Head of caudate nucleus (tissue), 42 donors: ENCODE results near the gene EXOSC3.
A peak's percentile ranks its signal among the peaks of the same experiment; 100 is the strongest.
"Not testable (repeated sequence)": the region's sequence is repeated elsewhere in the genome, so short reads cannot be mapped to it uniquely, and the experiment has no call there.

Experiments
- DNase-seq, 42 donors: peaks; one replicate each; pipeline versions ENCODE4 v3.0.0 to v3.0.0-alpha.2; 2020 to 2021; ENCODE audit warnings: mixed read lengths in 7 of 42
- intact Hi-C: fragments of 100-400 bp; cut with DNase I; formaldehyde crosslinking; loops from one replicate; pipeline ENCODE4 v1.15.0; 2022

Gene EXOSC3

GRCh38 chr9:37787059-37787458, 2.2 kb upstream of the EXOSC3 start:
- DNase-seq, result no peak
- intact Hi-C loops, result loop anchor here (10.0 kb wide), 1 partner anchor 192 kb away; the partner anchor contains the start of gene TOMM5

DNA sequence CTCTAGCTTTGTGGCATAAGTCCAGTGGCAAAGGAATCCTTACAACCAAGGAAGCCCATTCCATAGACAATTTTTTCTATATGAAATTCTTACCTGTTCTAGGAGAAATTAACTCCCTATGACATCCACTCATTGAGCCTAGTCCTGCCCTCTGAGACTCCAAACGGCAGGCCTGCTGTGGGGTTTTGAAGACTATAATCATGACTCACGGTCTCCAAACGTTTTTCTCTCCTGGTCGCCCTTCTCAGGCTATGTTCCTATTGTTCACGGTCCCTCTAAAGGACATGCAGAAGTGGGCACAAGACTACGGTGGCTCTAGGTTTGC, 611 bp downstream of the EXOSC3 start:
- intact Hi-C loops, result loop anchor here (10.0 kb wide), 1 partner anchor 189 kb away; the partner anchor contains the start of gene TOMM5
- DNase-seq, result no peak

- intact Hi-C loops, result no loop called here
- no peak for DNase-seq
Observed at GRCh38 chr9:37778534-37778933, 6.3 kb downstream of the EXOSC3 start.

DNA sequence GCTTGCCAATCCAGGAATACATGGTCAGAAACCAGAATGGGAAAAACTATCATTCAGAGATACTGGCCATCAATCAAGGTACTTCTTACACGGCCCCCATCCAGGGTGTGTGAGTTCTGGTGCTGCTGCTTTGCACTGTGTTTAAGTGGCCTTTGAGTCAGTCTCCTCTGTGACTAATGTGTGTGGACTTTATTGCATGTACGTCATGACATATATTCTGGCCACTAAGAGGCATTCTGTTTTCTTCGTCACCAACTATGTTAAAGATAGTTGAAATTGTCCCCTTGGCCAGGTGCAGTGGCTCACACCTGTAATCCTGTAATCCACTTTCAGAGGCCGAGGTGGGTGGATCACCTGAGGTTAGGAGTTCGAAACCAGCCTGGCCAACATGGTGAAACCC, 8.5 kb downstream of the EXOSC3 start:
- intact Hi-C loops, result no loop called here
- DNase-seq, result no peak

DNA sequence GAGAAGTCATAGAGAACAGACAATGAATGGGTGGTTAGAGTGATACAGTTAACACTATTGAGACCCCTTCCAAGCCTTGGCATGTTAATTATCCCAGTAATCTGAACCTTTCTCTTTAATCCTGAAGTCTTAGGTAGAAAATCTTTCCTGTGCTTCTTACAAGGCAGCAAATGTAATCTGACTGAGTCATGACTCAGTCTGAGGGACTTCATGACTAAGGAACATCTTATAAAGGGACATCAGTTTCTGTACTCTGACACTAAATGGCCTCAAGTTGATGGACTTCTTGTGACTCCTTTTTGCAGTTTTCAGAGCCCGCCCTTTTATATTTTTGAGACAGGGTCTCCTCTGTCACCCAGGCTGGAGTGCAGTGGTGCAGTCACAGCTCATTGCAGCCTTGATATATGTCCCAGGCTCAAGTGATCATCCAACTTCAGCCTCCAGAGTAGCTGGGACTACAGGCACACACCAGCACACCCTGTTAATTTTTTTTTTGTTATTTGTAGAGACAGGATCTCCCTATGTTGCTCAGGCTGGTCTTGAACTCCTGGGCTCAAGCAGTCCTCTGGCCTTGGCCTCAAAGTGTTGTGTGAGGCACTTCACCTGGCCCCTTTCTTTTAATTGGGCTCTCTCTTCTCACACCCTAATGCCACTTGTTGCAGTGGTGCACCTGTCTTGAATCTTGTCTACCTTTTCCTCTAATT, 9.5 kb downstream of the EXOSC3 start:
- DNase-seq, result no peak
- intact Hi-C loops, result no loop called here

DNA sequence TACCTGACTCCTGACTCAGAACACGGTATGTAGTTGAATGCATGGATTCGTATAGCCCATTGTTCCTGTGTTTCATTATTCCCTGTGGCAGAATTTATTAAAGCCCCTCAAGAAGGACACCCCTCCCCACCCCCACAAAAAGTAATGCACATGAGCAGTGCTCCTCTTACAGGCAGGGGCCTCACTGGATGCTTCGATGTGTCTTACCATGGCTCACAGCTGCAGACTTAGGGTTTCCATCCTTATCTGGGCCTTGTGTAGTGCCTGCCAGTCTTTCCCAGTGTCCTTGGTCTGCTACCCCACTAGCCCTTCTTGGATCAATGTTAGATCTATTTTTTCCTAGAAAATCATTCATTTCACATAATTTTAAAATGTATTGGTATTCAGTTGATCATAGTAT, 14.9 kb downstream of the EXOSC3 start:
- no peak for DNase-seq
- intact Hi-C loops, result no loop called here

DNA sequence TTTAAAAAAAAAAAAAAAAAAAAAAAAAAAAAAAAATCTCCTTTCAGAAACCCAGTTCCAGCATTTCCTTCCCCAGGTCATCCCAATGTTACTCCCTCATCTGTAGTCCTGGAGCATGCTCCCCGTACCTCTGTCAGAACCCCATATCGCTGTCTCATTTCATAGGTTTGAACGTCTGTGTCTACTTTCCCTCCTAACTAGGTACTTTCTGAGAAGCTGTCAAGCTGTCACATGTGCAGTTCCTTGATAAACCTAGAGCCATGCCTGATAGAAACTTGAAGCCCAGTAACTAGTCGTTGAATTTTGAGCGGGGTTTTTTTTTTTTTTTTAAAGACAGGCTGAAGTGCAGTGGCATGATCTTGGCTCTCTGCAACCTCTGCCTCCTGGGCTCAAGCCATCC, 15.6 kb downstream of the EXOSC3 start:
- intact Hi-C loops, result no loop called here
- no peak for DNase-seq

GRCh38 chr9:37765263-37765662, 19.6 kb downstream of the EXOSC3 start:
- intact Hi-C loops, DNase-seq: not testable (repeated sequence)

DNA sequence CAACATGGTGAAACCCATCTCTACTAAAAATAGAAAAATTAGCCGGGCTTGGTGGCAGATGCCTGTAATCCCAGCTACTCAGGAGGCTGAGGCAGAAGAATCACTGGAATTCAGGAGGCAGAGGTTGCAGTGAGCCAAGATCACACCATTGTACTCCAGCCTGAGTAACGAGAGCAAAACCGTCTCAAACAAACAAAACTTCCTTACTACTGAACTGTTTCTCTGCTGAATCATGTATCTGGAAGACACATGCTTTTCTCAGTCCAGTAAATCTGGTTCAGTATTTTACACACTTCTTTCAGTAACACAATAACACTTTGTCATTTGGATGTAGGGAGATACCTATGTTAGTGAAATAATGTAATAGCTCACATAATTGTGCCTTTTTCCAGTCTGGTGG, 23.4 kb downstream of the EXOSC3 start:
- DNase-seq, result no peak
- intact Hi-C loops, result no loop called here

DNA sequence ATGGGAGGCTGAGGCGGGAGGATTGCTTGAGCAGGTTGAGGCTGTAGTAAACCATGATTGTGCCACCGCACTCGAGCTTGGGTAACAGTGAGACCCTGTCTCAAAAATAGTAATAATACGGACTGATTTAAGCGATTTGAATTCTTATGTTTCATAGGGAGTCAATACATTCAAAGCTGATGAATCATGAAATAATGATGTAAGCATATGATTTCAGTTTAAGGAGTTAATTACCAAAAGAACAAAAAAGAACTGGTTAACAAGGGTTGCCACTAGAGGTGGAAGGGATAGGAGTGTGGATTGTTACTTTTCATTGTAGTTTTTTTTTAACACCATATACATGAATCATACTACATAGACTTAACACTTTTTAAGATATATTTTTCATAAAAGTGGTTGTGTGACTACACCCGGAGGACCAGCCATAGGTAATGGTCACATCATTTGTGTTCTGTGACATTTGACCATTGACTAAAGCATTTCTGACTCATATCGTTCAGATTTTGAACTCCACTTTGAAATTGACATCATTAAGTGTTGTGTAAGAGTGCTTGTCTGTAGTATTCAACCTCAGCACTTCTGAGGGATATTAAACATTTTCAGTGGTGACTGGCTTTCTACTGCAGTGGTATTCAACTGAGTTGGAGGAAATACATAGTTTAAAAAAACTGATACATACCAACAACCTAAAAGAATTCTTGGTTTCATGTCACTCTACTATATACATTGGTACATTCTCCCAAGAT, 24.3 kb downstream of the EXOSC3 start:
- intact Hi-C loops, result no loop called here
- no peak for DNase-seq

- DNase-seq, result no peak
- intact Hi-C loops, result loop anchor here (10.0 kb wide), 2 partner anchors 46 to 164 kb away; partner anchors contain the start of genes DCAF10 and TOMM5
Observed at GRCh38 chr9:37758747-37759146, 26.1 kb downstream of the EXOSC3 start.

DNA sequence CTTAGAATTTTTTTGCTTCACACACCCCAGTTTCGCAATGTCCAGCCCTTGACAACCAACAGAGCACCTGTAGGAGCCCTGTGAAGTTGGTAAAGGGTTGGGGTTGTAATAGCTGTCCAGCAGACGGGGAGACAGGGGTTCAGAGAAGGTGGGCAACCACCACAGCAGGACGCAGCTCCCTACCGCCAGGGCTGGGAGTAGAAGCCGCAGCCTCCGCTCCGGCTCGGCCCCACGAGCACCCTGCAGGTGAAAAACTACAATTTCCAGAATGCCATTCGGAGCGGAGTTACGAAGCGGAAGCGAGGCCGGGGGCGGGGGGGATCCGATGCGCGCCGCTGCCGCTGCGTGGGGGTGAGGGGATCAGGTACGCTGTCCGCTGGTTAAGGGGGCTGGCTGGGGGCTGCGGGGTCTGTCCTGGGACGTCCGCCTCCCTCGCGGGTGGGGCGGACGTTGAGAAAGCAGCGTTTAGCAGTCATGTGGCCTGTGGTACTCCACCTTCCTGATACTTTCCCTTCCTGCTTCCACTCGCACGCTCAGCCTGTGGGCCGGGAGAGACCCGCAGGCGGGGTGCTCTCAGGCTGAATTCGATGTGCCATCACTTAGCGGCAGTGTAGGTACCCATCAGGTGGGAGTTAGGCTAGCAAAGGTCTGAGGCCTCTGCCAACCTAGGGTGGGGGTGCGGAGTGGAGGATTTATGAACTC, 31.2 kb downstream of the EXOSC3 start, which contains the start of gene TRMT10B:
Gene TRMT10B (plus strand): TSS at position 317 of the 702 bp plus-strand sequence. CDS start 8,127 bp downstream, outside the sequence.
- peak; percentile 48 to 89 (median 76) for DNase-seq

DNA sequence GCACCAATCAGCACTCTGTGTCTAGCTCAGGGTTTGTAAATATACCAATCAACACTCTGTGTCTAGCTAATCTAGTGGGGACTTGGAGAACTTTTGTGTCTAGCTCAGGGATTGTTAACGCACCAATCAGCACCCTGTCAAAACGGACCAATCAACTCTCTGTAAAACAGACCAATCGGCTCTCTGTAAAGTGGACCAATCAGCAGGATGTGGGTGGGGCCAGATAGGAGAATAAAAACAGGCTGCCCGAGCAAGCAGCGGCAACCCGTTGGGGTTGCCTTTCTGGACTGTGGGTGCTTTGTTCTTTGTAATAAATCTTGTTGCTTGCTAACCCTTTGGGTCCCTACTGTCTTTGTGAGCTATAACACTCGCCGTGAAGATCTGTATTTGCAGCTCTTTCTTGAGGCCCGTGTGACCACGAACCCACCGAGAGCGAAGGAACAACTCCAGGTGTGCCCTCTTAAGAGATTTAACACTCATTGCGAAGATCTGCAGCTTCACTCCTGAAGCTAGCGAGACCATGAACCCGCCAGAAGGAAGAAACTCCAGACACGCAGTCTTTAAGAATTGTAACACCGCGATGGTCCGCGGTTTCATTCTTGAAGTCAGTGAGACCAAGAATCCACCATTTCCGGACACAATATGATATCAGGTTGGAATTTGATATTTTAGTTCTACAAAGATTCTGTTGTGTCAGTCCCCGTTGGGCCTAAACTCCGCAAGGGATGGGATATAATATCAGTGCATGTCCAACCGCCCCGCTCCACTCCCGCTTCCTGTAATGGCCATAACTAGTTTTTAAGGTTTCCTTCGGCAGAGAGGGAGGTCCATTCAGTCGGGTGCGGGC, 32.0 kb downstream of the EXOSC3 start:
- intact Hi-C loops, result loop anchor here (10.0 kb wide), 2 partner anchors 52 to 158 kb away; partner anchors contain the start of genes DCAF10 and TOMM5

More for the DNA sequence above, 31.2 kb downstream of the EXOSC3 start, which contains the start of gene TRMT10B:
- intact Hi-C loops, result loop anchor here (10.0 kb wide), 2 partner anchors 51 to 159 kb away; partner anchors contain the start of genes DCAF10 and TOMM5

GRCh38 chr9:37752112-37752511, 32.8 kb downstream of the EXOSC3 start:
- intact Hi-C loops, result loop anchor here (10.0 kb wide), 2 partner anchors 53 to 157 kb away; partner anchors contain the start of genes DCAF10 and TOMM5
- DNase-seq, result not testable (repeated sequence)

More for the DNA sequence above, 32.0 kb downstream of the EXOSC3 start:
- peak in 2 of 42 donors; percentile 2 to 43 for DNase-seq

GRCh38 chr9:37751704-37752103, 33.2 kb downstream of the EXOSC3 start:
- intact Hi-C loops, result loop anchor here (10.0 kb wide), 2 partner anchors 53 to 157 kb away; partner anchors contain the start of genes DCAF10 and TOMM5
- DNase-seq, result not testable (repeated sequence)

DNA sequence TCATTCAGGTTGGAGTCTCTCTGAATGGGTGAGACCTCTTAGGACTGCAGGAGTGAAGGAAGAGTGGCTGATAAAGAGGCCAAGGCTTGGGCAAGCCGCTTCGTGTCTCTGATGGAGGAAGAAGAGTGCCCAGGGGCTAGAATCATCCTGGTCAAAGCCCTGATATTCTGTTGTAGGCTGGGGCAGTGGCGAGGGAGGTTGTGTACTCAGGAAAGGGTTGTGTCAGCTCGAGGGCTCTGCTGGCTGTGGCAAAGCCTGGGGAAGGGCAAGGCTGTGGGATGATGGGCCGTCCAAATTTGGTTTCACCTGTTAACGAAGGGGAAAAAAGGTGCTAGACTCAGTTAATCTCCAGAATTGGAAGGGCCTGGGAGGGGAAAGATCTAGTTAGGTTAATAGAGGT, 33.7 kb downstream of the EXOSC3 start:
- intact Hi-C loops, result loop anchor here (10.0 kb wide), 2 partner anchors 54 to 156 kb away; partner anchors contain the start of genes DCAF10 and TOMM5

DNA sequence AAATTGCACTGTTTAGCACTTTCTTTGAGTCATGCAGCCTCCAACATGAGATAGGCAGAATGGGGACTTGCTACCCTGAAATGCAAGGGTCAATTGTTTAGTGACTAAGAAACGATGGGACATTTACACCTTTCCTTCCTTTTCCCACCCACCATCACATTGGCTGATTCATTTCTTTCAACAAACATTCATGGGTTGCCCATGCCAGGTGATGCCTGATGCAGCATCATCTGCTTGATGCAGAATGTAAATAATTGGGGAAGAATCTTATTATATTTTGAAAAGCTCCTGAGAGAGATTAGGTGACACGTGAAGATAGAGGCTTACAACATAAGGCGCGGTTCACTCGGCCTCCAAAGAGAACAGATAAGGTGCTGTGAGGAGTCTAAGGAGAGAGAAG, 35.7 kb downstream of the EXOSC3 start:
- intact Hi-C loops, result no loop called here
- no peak for DNase-seq

More for the DNA sequence above, 33.7 kb downstream of the EXOSC3 start:
- no peak for DNase-seq

DNA sequence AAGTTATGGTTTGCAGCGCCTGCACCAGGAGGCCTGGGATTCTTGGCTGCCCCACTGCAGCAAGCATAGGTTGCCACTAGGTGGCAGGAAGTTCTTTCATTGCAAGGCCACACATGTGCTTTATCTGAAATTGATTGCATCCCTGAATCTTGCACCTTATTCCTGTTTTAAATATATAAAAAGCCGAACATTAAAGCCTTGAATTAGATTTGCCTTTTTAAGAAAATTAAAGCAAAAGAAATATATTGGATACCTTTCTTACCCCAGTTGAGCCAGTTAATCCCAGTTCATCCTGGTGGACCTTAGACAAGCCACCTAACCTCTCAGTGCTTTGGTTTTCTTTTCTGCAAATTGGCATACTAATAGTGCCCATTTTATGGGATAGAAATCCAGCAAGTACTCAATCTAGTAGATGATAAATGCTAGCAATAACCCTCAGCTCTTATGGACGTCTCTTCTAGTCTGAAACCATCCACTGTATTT, 37.6 kb downstream of the EXOSC3 start:
- intact Hi-C loops, result no loop called here
- DNase-seq, result peak; percentile 45 to 86 (median 71)
